Measurements from ENCODE around the gene LENG9.
A peak's percentile ranks its signal among the peaks of the same experiment; 100 is the strongest.

GRCh38 chr19:54439174-54439851 is 24.3 kb downstream of the LENG9 start:
- no peak for TF ChIP-seq MYC (IDR thresholded peaks at IDR 0.05; ENCODE audit: borderline replicate concordance, low read length)
- TF ChIP-seq RAD21 (conservative IDR thresholded peaks at IDR 0.05 in 1 of 2, IDR thresholded peaks at IDR 0.05 in 1 of 2) = peak in 1 of 2 experiments; percentile 51; a peak in 2 of 5 replicates
- no peak for TF ChIP-seq CHD4 (IDR thresholded peaks at IDR 0.05; ENCODE audit: borderline replicate concordance)
- no peak for TF ChIP-seq CBX2 (IDR thresholded peaks at IDR 0.05; ENCODE audit: borderline replicate concordance, low read depth)
- TF ChIP-seq, protein P1, sequence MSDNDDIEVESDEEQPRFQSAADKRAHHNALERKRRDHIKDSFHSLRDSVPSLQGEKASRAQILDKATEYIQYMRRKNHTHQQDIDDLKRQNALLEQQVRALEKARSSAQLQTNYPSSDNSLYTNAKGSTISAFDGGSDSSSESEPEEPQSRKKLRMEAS (IDR thresholded peaks at IDR 0.05) = no peak
- TF ChIP-seq RNF2 (IDR thresholded peaks at IDR 0.05; ENCODE audit: borderline replicate concordance, low read depth) = no peak
- TF ChIP-seq MAZ (IDR thresholded peaks at IDR 0.05; ENCODE audit: borderline replicate concordance, low read depth, low read length) = no peak
- peak; percentile 51 for TF ChIP-seq CTCF (IDR thresholded peaks at IDR 0.05)
- TF ChIP-seq, protein P2, sequence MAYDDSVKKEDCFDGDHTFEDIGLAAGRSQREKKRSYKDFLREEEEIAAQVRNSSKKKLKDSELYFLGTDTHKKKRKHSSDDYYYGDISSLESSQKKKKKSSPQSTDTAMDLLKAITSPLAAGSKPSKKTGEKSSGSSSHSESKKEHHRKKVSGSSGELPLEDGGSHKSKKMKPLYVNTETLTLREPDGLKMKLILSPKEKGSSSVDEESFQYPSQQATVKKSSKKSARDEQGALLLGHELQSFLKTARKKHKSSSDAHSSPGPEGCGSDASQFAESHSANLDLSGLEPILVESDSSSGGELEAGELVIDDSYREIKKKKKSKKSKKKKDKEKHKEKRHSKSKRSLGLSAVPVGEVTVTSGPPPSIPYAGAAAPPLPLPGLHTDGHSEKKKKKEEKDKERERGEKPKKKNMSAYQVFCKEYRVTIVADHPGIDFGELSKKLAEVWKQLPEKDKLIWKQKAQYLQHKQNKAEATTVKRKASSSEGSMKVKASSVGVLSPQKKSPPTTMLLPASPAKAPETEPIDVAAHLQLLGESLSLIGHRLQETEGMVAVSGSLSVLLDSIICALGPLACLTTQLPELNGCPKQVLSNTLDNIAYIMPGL (CRISPR knock-in tag; IDR thresholded peaks at IDR 0.05; ENCODE audit: borderline replicate concordance) = no peak
- no peak for TF ChIP-seq JUN (IDR thresholded peaks at IDR 0.05)
- TF ChIP-seq EP300 (IDR thresholded peaks at IDR 0.05) = no peak
